ENCODE data around the gene CCDC198. TPM values are rescaled to one million over a fixed set of nuclear protein-coding genes. Genes with fewer than 3 reads are reported as not detected.

The CCDC198 gene
- total RNA-seq, 2 donors from 2014 or later: not detected

DNA sequence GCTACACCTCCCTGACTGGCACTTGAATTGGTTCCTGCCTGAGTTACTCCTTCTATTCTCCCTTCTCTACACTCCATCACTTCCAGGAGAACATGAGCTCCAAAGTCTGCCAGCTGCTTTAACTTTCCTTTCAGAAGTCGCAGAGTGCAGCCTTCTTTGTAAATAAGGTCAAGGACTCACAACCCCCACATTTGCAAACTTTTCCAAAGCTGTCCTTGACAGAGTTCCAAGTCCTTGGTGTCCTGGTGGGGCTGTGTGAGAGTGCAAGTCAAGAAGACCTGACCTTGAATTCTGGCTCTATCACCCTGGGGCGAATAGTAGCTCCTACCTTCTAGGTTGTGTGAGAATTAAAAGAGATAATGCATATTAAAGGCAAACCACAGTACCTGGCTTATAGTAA, 15.6 kb downstream of the CCDC198 start:
- no peak for DNase-seq
- Histone ChIP-seq H3K27me3 (no peaks in the 10 kb centered on the region), H3K9me3 (no peaks in the 10 kb centered on the region), H3K9ac (ENCODE audit: low read depth in 2 of 2, low read length in 2 of 2) (no peak overlapping the region), H3K4me1 (no peaks in the 10 kb centered on the region), H3K27ac (no peak overlapping the region), H3K36me3 (no peaks in the 10 kb centered on the region), H3K4me3 (no peak overlapping the region)
- TF ChIP-seq, protein P1, sequence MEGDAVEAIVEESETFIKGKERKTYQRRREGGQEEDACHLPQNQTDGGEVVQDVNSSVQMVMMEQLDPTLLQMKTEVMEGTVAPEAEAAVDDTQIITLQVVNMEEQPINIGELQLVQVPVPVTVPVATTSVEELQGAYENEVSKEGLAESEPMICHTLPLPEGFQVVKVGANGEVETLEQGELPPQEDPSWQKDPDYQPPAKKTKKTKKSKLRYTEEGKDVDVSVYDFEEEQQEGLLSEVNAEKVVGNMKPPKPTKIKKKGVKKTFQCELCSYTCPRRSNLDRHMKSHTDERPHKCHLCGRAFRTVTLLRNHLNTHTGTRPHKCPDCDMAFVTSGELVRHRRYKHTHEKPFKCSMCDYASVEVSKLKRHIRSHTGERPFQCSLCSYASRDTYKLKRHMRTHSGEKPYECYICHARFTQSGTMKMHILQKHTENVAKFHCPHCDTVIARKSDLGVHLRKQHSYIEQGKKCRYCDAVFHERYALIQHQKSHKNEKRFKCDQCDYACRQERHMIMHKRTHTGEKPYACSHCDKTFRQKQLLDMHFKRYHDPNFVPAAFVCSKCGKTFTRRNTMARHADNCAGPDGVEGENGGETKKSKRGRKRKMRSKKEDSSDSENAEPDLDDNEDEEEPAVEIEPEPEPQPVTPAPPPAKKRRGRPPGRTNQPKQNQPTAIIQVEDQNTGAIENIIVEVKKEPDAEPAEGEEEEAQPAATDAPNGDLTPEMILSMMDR (IDR thresholded peaks at IDR 0.05): no peak
- intact Hi-C loops (cut with DNase I): no loop called here

GRCh38 chr14:57470909-57471308, 22.7 kb downstream of the CCDC198 start:
- H3K27me3 ChIP-seq: no peaks in the 10 kb centered on the region
- intact Hi-C loops (cut with DNase I): no loop called here
- H3K36me3 ChIP-seq: no peaks in the 10 kb centered on the region
- H3K4me3 ChIP-seq: no peak overlapping the region
- DNase-seq: no peak
- no peaks in the 10 kb centered on the region for H3K9me3 ChIP-seq
- H3K9ac ChIP-seq (ENCODE audit: low read depth in 2 of 2, low read length in 2 of 2): no peak overlapping the region
- no peak overlapping the region for H3K27ac ChIP-seq
- H3K4me1 ChIP-seq: no peaks in the 10 kb centered on the region
- TF ChIP-seq, protein P1 (IDR thresholded peaks at IDR 0.05): no peak

GRCh38 chr14:57464008-57464730, 29.5 kb downstream of the CCDC198 start:
- no peak overlapping the region for H3K9ac ChIP-seq (ENCODE audit: low read depth in 2 of 2, low read length in 2 of 2)
- DNase-seq: no peak
- H3K4me1 ChIP-seq: no peaks in the 10 kb centered on the region
- no peaks in the 10 kb centered on the region for H3K27me3 ChIP-seq
- TF ChIP-seq, protein P1 (IDR thresholded peaks at IDR 0.05): no peak
- no peaks in the 10 kb centered on the region for H3K36me3 ChIP-seq
- H3K4me3 ChIP-seq: no peak overlapping the region
- intact Hi-C loops (cut with DNase I): no loop called here
- H3K27ac ChIP-seq: no peak overlapping the region
- no peaks in the 10 kb centered on the region for H3K9me3 ChIP-seq

DNA sequence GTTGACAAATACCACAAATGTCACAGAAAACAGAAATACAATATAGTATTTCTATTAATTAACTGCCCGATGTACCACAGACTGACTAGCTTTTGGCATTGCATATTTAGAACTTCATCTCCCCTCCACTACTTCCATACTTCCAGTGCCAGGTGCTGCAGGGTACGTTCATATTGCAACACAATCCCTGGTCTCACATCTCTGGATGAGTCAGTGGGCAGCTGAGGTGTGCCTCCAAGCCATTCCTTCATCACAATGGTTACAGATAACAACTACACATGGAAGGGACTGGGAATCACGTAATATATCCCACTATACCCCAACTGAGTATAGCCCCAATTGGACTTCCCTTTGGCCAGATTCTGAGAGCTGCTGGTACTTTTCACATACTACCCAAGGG, 31.1 kb downstream of the CCDC198 start:
- Histone ChIP-seq H3K9me3 (no peaks in the 10 kb centered on the region), H3K9ac (ENCODE audit: low read depth in 2 of 2, low read length in 2 of 2) (no peak overlapping the region), H3K27ac (no peak overlapping the region), H3K4me3 (no peak overlapping the region), H3K36me3 (no peaks in the 10 kb centered on the region), H3K4me1 (no peaks in the 10 kb centered on the region), H3K27me3 (no peaks in the 10 kb centered on the region)
- intact Hi-C loops (cut with DNase I): no loop called here
- TF ChIP-seq, protein P1 (IDR thresholded peaks at IDR 0.05): no peak
- DNase-seq: no peak

DNA sequence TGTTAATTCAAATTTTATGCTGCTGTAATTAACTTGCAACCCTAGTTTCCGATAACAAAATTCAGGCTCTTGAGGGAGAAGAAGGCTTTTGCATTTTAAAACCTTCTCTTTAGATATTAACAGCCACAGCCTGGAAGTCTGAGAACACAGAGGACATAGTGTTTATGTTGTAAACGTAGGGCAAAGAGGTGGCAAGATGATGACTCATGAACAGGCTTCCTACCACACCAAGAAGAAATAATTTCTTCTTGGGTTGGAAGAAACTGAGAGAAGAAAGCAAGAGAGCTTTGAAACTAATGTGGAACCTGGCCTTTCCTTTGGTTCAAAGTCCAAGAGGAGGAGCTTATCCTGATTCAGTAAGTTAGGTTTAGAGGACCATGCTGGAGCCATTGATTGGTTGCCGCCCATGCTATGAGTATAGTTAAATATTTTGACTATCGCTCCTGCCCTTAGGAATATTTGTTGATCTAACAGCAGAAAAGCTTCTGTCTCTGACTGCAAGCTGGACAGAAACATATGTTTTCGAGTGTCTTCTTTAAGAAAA, 31.8 kb downstream of the CCDC198 start:
- TF ChIP-seq, protein P1 (IDR thresholded peaks at IDR 0.05): no peak
- Histone ChIP-seq H3K9me3 (no peaks in the 10 kb centered on the region), H3K36me3 (no peaks in the 10 kb centered on the region), H3K27ac (no peak overlapping the region), H3K4me3 (no peak overlapping the region), H3K27me3 (no peaks in the 10 kb centered on the region), H3K4me1 (no peaks in the 10 kb centered on the region), H3K9ac (ENCODE audit: low read depth in 2 of 2, low read length in 2 of 2) (no peak overlapping the region)
- intact Hi-C loops (cut with DNase I): no loop called here
- DNase-seq: no peak

All from colonic mucosa (tissue), 4 donors.